Ishikawa (cell line): ENCODE data around the gene ASAP2.

ENCODE experiments used
- CEBPB ChIP-seq: IDR thresholded peaks from 2 replicates; pipeline ENCODE4 v1.6.1; 2012
- EGR1 ChIP-seq: IDR thresholded peaks from 2 replicates; pipeline ENCODE4 v1.6.1; 2012
- EP300 ChIP-seq: IDR thresholded peaks from 2 replicates; pipeline ENCODE4 v1.6.1; 2012; ENCODE audit warnings: borderline replicate concordance
- FOXM1 ChIP-seq: IDR thresholded peaks from 2 replicates; pipeline ENCODE4 v1.6.1; 2012; ENCODE audit warnings: low read depth, borderline replicate concordance
- NFIC ChIP-seq: IDR thresholded peaks from 2 replicates; pipeline ENCODE4 v1.6.1; 2012
- RAD21 ChIP-seq: IDR thresholded peaks from 2 replicates; pipeline ENCODE4 v1.6.1; 2012; ENCODE audit warnings: low read depth
- TAF1 ChIP-seq: IDR thresholded peaks from 2 replicates; pipeline ENCODE4 v1.6.1; 2012; ENCODE audit warnings: low read depth, mild to moderate bottlenecking
- TCF12 ChIP-seq: IDR thresholded peaks from 2 replicates; pipeline ENCODE4 v1.6.1; 2012; ENCODE audit warnings: low read depth
- YY1 ChIP-seq: IDR thresholded peaks from 2 replicates; pipeline ENCODE4 v1.6.1; 2012; ENCODE audit warnings: low read depth
- ZBTB7A ChIP-seq: IDR thresholded peaks from 2 replicates; pipeline ENCODE4 v1.6.1; 2012; ENCODE audit warnings: low read depth
- TF ChIP-seq, protein P1 (sequence below): IDR thresholded peaks from 2 replicates; pipeline ENCODE4 v1.6.1; 2012
- TF ChIP-seq, protein P2 (sequence below): IDR thresholded peaks from 2 replicates; pipeline ENCODE4 v1.6.1; 2012
- TF ChIP-seq, protein P3 (sequence below): IDR thresholded peaks from 2 replicates; pipeline ENCODE4 v1.6.1; 2012; ENCODE audit warnings: low read depth, mild to moderate bottlenecking

DNA sequence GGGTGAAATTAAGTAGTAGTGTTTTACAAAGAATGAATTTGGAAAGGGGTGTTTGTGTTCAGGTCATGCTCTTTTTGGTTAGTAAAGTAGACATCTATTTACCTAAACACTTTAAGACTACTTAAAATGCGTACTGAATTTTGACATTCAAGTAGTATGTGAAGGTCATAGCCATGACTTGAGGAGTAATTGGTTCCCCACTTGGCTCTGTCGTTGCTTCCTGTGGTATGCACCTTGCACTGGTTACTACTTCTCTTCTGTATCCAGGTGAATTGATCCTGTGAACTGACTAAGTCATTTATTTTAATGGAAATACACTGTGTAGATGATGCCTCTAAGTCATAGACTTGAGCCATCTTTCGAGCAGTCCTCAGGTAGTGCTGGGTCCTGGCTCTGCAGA, 118.8 kb downstream of the ASAP2 start:
- no peak for TF ChIP-seq TCF12
- TF ChIP-seq, protein P1, sequence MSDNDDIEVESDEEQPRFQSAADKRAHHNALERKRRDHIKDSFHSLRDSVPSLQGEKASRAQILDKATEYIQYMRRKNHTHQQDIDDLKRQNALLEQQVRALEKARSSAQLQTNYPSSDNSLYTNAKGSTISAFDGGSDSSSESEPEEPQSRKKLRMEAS, result no peak
- no peak for TF ChIP-seq RAD21
- no peak for TF ChIP-seq EP300
- TF ChIP-seq YY1, result no peak
- TF ChIP-seq, protein P2, sequence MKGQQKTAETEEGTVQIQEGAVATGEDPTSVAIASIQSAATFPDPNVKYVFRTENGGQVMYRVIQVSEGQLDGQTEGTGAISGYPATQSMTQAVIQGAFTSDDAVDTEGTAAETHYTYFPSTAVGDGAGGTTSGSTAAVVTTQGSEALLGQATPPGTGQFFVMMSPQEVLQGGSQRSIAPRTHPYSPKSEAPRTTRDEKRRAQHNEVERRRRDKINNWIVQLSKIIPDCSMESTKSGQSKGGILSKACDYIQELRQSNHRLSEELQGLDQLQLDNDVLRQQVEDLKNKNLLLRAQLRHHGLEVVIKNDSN, result no peak
- TF ChIP-seq NFIC, result no peak
- TF ChIP-seq, protein P3, sequence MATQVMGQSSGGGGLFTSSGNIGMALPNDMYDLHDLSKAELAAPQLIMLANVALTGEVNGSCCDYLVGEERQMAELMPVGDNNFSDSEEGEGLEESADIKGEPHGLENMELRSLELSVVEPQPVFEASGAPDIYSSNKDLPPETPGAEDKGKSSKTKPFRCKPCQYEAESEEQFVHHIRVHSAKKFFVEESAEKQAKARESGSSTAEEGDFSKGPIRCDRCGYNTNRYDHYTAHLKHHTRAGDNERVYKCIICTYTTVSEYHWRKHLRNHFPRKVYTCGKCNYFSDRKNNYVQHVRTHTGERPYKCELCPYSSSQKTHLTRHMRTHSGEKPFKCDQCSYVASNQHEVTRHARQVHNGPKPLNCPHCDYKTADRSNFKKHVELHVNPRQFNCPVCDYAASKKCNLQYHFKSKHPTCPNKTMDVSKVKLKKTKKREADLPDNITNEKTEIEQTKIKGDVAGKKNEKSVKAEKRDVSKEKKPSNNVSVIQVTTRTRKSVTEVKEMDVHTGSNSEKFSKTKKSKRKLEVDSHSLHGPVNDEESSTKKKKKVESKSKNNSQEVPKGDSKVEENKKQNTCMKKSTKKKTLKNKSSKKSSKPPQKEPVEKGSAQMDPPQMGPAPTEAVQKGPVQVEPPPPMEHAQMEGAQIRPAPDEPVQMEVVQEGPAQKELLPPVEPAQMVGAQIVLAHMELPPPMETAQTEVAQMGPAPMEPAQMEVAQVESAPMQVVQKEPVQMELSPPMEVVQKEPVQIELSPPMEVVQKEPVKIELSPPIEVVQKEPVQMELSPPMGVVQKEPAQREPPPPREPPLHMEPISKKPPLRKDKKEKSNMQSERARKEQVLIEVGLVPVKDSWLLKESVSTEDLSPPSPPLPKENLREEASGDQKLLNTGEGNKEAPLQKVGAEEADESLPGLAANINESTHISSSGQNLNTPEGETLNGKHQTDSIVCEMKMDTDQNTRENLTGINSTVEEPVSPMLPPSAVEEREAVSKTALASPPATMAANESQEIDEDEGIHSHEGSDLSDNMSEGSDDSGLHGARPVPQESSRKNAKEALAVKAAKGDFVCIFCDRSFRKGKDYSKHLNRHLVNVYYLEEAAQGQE, result no peak
- TF ChIP-seq CEBPB, result no peak
- no peak for TF ChIP-seq FOXM1
- TF ChIP-seq TAF1, result no peak
- TF ChIP-seq EGR1, result no peak
- no peak for TF ChIP-seq ZBTB7A
